Measurements from ENCODE around the gene CASTOR1.
"Not testable (repeated sequence)": the region's sequence is repeated elsewhere in the genome, so short reads cannot be mapped to it uniquely, and the experiment has no call there.

Gene CASTOR1

DNA sequence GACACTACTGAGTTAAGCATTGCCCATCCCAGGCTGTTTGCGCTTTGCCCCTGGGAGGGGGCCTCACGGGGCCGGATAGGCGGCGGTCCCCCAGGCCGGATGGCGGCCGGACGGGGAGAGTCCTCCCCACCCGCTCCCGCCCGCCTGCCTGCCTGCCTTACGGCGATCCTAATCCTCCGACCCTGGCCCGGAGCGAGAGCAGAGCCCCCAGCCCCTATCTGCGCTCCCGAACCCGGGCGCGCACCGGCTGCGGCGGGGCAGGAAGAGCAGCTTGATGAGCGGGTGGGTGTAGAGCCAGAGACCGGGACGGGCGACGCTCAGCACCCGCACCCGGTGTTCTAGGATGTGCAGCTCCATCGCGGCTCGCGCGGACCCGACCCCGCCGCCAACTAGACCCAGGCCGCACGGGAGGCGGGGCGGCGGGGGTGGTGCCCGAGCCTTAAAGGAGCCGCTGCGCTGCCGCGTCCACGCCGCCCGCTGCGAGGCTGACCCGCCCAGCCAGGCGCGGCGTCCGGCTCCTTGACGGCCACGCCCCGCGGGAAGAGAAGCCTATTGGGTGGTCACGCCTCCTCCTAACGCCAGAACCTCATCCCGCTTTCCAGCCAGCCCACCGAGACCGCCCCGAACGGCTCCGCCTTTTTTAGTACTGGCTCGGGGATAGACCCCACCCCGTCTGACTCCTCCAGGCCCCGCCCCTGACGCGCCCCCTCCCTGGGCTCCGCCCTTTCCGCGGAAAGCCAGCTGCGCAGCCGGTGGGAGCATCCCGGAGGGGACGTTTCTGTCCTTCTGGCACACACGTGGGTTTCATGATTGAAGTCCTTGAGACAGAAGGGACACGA lies at the start of gene CASTOR1:
TSS of gene CASTOR1 (minus strand) at position 365 of the 839 bp plus-strand sequence. CDS start at position 357, 8 bp downstream.
- DNase-seq (ENCODE audit: low read depth, low spot score), result peak; percentile 99

DNA sequence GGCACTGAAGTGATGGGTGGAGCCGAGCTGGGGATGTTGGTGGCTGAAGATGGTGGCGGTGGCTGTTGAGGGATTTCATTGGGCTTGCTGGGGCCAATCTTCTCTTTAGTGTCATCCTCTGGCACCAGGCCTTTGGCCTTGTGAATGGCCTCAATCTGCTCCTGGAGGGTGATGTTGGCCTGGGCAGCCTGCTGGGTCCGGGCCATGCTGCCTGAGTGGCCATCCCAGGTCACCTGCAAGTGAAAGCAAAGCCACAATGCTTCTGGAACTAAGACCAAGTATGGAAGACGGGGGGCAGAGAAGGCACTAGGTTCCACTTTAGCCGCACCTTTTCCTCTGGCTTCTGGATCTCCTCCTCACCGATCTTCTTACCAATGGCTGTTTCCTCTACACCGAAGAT lies 49.5 kb upstream of the CASTOR1 start:
- no peak for DNase-seq (ENCODE audit: low read depth, low spot score)

DNA sequence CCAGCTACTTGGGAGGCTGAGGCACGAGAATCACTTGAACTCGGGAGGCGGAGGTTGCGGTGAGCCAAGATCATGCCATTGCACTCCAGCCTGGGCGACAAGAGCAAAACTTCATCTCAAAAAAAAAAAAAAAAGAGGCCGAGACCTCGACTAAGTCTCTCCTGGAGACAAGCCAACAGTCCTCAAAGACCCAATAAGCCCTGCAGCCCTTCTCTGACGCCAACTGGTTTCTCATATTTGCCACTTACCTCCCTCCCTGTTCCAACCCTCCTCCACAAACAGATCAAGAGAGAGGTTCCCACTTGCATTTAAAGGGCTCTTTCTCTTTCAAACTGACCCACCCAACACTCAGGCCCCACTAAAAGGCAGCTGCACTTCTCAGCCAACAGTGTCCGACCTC lies 49.0 kb upstream of the CASTOR1 start:
- not testable (repeated sequence) for DNase-seq (ENCODE audit: low read depth, low spot score)

DNA sequence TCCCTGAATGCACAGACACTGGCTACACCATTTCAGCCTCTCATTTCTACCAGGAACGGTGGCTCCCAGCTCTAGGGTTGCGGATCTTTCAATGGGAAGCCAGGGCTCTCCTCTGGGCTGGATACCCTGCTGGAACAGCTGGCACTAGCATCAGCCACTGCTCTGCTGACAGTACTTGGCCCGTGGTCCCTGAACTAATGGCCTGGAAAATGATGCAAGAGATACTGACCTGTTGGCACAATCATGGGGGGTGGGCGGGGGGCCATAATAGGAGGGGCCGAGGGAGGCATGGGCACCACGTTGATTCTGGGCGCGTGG lies 48.1 kb upstream of the CASTOR1 start:
- no peak for DNase-seq (ENCODE audit: low read depth, low spot score)

DNA sequence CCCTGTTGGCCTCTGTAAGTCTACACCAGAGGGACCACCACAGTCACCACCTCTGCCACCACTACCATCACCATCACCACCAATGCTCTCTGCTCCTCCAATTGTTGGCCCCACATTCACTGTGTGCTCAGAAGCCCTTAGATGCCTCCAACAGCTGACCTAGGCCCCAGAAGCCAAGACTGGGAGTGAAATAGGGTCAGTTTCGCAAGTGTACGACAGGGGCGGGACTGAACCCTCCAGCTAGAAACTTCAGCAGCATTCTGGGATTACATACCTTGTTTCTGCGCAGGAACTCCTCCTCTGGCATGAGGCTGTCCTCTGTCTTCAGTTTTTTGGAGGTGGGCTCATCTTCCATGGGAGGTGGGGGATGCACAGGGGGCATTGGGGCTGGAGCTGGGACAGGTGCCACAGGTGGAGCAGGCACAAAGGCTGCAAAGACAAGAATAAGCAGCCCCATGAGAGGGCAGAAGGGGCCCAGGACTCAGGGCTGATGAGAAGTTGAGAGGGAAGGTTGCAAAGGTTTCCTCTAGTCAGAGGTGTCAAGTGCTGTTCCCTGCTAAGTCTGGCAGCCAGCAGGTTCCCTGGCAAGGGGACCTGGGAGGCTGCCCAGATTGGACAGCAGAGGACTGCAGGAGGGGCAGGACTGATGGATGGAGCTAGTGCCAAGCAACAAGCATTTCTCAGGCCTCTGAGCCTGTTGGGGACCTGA lies 47.6 kb upstream of the CASTOR1 start:
- no peak for DNase-seq (ENCODE audit: low read depth, low spot score)

DNA sequence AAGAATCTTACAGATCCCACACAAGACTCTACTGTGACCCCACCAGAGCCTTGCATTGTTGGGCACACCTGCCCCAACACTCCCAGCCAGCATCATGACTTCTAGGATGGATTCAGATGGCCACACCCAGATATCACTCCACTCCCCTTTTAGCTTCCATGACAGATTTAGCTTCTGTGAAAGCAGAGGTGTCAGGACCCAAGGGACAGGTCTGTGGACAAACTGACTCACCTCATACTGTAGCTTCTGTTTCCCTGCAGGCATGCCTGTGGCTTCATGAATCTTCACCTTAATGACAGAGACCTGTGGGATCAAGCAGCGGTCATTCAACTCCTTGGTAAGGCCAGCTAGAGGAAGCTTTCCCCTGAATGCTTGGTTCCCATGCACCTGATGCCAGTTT lies 45.9 kb upstream of the CASTOR1 start:
- no peak for DNase-seq (ENCODE audit: low read depth, low spot score)

DNA sequence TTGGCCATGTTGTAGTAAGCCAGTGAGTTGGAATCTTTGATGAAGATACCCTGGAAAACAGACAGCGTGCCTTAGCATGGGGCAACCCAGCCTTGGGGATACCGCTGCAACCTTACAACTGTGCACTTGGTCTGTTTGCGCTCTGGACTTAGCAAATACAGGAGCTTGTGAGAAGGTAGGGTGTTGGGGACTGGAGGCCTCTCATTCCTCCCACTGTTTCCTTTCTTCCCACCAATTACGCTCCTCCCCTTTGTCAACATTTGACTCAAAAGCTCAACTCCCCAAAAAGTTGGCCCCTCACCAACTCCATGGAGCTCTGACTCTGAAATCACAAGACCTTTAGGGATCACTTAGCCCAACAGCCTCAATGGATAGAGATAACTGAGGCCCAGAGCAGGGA lies 45.3 kb upstream of the CASTOR1 start:
- DNase-seq (ENCODE audit: low read depth, low spot score), result no peak

DNA sequence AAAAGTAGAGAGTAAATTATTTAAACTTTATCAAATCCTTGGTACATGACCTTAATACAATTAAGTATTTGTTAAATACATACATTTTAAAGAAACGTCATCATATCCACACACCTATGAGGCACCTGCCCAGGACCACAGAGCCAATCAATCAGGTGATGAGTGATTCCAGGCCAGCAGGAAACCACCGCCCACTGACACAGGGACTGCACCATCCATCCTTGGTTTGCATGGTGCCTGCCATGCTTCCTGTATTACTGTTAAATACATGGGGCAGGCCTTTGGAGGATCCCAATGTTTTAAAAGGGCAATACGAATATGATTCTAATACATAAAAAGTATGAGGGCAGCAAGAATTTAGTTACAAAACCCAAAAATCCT lies 44.4 kb upstream of the CASTOR1 start:
- no peak for DNase-seq (ENCODE audit: low read depth, low spot score)

DNA sequence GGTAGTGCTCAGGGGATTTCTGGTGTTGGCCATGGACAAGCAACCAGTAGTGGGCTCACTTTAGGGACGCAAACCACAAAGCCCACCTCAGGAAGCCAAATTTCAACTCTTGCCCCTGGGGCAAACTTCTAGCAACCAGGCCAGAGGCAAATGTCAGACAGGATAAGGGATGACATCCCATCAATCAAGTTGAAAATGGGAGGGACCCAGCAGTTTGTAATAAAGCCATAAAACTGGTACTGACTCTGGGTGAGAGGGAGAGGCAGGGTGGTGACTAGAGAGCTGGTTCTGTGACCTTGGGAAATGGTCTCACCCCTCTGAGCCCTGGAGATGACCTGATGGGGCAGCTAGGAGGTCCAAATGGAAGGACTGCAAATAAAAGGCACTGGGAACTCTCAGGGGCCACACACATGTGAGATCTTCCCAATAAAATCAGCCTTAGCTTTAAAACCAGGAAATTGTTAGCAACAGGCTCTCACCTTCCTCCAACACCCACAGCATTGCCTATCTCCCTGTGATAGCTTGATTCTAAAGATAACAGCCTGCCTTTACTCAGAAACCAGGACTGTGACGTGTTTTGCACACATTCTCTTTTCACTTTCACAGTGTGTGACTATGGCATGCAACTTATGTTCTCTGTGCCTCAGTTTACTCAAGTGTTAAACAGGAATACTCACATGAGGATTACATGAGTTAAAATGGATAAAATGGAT lies 43.8 kb upstream of the CASTOR1 start:
- no peak for DNase-seq (ENCODE audit: low read depth, low spot score)

DNA sequence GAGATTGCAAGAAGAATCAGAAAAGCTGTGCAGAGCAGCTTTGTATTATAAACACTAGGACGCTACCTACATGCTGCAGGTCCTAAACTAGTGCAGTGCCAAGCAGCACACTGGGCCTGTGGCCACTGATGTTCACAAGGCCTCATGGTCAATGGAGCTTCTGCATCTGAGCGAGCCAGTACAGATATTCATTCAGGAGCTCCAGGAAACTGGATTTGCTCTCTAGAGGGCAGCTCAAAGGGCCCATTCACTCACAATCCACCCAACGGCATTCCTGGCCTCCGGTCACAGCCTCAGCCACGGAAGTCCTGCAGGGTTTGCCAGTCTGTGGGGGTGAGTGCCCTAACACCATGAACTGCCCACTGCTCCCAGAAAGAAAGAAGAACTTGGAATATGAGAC lies 43.2 kb upstream of the CASTOR1 start:
- DNase-seq (ENCODE audit: low read depth, low spot score), result no peak

DNA sequence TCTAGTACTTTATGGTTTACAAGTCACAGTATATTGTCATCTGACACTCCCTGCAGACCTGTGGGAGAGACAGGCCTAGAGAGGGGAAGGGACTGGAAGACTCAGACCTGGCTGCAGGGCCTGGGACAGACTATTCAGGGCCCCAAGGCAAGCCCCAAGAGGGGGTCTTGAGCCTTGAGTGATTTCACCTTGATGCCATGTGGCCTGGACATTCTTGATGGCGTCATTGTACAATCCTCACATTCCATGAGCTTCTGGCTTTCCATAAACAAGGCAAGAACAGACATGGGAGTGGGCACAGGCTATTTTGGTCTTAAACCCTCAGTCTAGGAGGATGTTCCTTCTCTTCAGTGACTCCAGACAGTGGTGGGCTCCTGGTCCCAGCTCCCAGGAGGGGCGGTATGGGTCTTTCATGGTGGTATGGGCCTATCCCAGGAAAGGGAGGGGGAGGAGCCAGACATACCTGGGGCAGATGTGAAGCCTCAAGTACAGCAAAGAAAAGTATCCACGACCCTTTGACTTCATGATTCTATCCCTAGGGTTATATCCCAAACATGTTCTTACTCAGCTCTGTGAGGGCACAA lies 39.3 kb upstream of the CASTOR1 start:
- DNase-seq (ENCODE audit: low read depth, low spot score), result peak; percentile 77

DNA sequence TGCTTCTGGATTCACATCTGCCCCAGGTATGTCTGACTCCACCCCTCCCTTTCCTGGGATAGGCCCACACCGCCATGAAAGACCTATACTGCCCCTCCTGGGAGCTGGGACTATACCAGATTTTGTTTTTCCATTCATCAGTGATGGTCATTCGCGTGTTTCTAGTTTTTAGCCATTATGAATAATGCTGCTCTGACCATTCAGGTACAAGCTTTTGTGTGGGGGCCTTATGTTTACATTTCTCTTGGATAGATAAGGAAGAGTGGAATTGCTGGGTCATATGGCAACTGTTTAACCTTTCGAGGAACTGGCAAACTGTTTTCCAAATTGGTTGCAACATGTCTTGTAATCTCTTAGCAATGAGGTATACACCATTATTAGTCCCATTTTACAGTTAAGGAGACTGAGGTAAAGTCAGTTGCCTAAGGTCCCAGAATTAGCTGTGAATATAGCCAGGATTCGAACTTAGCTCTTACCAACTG lies 38.6 kb upstream of the CASTOR1 start:
- DNase-seq (ENCODE audit: low read depth, low spot score), result peak; percentile 12

DNA sequence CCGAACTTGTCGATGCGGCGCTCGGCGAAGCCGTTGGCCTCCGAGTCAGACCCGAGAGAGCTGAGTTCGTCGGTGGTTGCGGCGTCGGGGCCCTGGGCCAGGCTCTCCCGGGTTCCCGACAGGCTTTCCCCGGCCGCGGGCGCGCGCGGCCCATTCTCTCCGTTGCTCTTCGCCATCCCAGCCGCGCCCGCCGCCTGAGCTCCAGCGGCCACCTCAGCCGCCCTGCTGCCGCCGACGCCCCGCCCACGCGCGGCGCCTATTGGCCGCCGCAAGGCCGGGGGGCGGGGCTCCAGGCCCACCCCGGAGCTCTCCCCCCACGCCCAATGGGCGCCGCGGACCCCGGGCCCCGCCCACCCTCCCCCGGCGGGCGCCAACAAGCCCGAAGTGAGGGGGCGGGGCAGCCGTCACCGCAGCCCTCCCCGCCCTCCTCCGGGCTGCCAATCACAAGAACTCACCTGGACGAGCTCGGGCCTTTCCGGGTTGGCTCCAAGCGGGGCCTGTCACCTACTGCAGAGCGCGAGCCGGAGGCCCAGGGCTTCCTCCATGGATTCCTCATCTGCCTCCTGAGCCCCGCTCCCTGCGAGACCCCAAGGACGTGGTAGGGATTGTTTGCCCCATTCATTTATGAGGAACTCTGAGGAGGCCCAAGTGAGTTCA lies 37.5 kb upstream of the CASTOR1 start, which contains the start of gene TBC1D10A:
TSS of gene TBC1D10A (minus strand) at position 236 of the 657 bp plus-strand sequence. CDS start at position 176, 60 bp downstream.
- peak; percentile 94 for DNase-seq (ENCODE audit: low read depth, low spot score)

DNA sequence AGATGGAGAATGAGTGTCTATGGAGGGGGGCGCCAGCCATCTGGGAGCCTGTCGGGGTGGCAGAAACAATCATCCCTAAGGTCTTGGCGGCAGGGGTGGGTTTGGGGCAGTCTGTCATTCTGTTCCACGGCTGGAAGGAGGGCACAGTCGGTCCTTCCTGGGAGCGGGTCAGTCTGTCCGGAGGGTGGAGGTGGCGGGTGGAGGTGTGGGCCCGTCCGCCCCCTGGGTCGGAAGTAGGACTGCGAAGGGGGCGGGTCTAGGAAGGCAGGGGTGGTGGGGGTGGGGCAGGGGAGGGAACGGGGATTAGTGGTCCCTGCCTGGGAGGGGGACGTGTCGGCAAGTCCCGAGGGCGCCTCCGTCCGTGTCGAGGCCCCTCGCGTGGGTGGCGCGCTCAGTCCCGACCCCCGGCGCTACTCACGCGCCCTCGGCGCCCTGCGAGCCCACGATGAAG lies 37.0 kb upstream of the CASTOR1 start:
- no peak for DNase-seq (ENCODE audit: low read depth, low spot score)

DNA sequence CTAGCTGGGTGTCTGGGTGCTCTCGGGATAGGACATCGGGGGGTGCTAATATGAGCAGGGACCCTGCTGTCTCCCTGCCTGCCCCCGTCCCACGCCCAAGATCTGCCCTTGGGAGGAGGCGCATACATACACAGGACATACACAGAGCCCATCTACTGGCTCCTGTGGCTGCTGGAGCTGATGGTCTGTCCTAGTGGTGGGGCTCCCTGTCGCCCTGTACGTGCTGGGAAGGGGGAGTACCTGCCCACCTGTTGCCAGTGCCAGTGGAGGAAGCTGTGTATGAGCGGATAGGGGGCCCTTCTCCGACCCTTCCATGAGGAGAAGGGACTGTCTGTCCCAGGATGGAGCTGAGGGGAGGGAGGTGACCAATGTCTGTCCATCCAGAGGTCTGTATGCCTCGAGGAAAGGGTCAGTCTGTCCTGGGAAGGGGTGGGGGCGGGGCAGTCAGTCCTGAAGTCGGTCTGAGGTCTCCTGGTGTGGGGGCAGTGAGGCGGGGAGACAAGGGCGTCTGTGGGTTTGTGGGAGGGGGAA lies 36.5 kb upstream of the CASTOR1 start:
- peak; percentile 5 for DNase-seq (ENCODE audit: low read depth, low spot score)

DNA sequence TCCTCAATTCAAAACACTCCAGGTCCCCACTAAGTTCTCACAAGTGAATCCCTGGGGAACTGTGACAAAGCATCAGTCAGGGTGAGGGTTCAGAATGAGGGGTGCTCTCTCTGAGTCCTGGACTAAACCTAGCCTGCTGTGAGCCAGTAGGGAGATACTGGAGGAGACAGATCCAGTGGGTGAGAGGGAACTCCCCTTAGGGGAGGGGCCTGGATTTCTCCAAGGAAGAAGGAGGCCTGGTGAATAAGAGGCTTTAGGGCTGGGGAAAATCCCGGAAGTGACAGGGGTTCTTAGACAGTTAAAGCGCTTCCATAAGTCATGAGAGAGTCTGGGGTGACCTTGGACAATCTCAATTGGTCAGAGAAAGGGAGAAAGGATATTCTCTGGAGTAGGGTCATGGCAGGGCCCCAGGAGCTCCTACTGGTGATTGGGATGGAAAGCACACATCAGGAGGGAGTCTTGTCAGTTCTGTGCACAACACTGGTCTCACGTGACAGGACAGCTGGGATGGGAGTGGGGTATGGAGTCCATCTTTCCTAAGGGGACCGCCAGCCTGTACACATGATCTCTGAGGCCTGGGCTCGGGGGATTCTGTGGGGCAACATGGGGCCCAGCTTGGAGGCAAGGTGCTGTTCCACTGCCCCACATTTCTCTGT lies 35.9 kb upstream of the CASTOR1 start:
- DNase-seq (ENCODE audit: low read depth, low spot score), result peak; percentile 62

DNA sequence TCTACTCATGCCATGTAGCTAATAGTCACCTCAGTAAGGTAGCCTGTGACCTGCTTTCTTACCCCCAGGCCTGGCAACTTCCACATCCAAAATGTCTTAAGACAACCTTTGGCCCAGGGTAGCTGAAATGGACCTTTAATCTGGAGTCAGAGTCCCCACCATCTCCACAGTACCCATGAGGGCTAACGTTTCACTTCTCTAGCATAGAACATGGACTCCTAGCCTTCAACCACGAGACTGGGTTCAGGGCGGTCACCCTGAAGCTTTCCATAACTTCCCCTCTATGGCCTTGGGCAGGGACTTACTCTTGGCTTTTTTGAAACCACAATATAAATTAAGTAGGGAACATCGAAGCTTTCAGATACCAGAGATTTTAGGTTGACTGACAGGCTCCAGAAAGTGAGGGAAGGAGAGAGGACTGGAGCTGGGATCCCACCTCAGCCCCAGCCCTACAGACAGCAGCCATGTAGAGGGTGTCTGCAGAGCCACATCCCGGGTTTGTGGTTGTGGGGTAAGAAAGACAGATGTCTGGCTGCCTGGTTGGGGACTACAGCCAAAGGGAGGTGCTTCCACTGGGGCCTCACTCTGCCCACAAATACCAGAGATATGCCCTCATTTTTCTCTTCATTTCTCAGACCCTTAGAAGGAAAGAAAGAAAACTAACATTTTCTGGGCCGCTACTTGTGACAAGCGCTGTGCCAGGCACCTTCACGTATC lies 34.9 kb upstream of the CASTOR1 start:
- DNase-seq (ENCODE audit: low read depth, low spot score), result no peak

DNA sequence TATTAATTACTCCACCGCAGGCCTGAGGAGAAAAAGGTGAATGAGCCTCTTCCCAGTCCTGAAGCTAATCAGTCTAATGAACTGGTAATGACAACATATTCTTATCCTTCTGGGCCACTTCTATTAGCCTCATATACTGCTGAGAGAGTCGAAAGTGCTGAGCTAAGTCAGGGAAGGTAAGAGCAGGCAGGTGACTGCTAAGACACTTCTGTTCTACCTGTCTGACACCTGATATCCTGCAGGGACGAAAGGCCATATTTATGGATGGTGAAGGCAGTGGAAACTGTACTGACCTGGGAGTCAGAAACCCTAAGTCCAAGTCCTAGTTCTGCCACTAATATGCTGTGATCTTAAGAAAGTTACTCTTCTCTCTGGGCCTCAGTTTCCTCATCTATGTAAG lies 33.9 kb upstream of the CASTOR1 start:
- no peak for DNase-seq (ENCODE audit: low read depth, low spot score)

DNA sequence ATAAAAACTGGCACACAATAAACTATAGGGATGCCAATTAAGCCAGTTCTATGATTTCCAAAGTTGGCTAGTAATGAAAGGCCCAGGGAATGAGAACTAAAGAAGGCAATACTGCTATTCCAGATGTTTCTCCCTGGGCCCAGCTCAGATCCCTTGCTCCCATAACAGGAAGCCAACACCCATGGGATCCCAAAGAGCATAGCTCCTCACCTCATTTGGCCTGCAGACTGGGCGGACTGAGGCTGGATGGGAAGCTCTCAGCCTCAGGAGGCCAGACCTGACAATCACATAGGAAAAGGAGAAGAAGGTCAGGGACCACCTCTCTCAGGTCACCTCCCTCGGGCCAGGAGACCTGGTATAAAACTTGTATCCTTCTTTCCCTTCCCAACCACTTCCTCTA lies 32.2 kb upstream of the CASTOR1 start:
- DNase-seq (ENCODE audit: low read depth, low spot score), result no peak

DNA sequence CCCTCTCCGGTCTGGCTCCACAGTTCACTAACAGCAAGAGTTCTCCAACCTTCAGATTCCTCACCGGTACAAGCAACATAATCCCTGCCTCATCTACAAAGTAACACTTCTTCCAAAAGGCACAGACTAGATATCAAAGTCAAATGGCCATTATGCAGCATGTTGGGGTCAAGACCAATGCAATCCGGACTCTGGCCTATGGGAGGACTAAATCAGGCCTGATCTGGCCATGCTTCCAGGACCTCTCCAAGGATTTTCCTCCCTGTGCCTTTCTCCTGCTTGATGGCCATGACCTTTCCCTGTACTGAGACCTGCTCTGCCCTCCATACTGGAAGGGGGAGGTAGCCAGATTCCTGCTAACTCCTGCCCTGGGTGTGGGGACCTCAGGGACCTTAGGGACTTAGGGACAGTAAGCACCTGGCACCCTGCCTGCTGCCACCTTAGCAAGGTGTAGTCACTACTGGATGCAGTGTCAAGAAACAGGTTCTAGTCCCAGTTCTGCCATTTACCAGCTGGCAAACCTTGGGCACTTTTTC lies 30.8 kb upstream of the CASTOR1 start:
- no peak for DNase-seq (ENCODE audit: low read depth, low spot score)
